Limb (tissue), 2 donors: ENCODE results near the gene SLC39A5.
"Not testable (repeated sequence)": the region's sequence is repeated elsewhere in the genome, so short reads cannot be mapped to it uniquely, and the experiment has no call there.

Experiments used
- DNase-seq, 2 donors: peaks; one replicate each; pipeline ENCODE4 v3.0.0-alpha.2; 2016; ENCODE audit errors: extremely low spot score in 2 of 2

Gene SLC39A5

DNA sequence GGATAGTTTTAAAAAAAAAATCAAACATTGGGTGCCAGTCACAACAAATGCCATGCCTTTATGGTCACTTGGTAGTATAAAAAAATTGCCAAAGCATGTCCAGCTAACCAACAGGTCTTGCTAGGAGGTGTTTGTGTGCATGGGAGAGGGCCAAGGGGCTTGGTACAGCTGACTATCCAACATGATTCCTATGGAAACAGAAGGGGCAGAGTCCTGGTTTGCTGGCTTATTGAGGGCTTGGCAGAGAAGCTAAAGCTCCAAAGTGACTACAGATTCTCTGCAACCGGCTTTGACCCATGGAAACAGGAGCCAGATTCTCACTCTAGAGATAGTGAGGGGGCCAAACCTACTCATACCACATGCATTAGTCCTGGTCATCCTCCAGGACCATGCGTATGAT is 42.6 kb downstream of the SLC39A5 start:
- DNase-seq = not testable (repeated sequence)

DNA sequence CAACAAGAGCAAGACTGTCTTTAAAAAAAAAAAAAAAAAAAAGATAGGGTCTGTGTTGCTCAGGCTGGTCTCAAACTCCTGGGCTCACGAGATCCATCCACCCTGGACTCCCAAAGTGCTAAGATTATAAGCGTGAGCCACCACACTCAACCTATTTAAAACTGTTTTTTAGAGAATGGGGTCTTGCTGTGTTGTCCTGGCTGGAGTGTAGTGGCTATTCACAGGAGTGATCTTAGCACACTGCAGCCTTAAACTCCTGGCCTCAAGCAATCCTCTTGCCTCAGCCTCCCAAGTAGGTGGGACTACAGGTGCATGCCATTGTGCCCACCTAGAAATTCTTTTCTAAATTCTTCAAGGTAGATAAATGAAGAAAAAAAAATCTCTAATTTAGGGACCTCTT is 44.4 kb downstream of the SLC39A5 start:
- no peak for DNase-seq

DNA sequence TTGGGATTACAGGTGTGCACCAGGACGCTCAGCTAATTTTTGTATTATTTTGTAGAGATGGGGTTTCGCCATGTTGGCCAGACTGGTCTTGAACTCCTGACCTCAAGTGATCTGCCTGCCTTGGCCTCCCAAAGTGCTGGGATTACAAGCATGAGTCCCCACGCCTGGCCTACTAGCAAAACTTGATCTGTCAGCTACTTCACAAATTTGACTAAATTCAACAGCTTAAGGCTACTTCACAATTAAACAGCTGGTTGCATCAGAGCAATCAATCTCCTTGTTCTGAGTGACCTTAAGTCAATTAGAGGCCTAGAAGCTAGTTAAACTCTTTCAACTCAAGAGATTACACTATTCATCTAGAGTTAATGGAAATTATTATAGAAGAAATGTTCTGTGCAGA is 49.1 kb downstream of the SLC39A5 start:
- no peak for DNase-seq

DNA sequence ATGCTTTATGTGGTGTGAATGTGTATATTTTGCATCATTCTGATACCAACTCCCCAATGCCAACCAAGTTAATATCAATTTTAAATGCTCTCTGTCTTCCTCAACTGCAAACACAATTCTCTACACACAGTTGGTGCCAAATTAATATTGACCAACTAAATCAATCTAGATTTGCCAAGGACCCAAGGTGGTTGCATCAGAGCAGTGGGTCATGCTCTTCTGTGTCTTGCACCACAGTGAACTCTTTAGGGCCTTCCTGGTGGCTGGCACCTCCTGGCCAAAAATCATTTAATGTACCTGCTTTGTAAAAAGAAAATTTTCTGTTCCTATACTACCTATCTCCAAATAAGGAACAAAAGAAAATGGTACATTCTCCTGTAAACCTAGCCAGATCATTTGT is 51.0 kb downstream of the SLC39A5 start:
- DNase-seq = no peak

DNA sequence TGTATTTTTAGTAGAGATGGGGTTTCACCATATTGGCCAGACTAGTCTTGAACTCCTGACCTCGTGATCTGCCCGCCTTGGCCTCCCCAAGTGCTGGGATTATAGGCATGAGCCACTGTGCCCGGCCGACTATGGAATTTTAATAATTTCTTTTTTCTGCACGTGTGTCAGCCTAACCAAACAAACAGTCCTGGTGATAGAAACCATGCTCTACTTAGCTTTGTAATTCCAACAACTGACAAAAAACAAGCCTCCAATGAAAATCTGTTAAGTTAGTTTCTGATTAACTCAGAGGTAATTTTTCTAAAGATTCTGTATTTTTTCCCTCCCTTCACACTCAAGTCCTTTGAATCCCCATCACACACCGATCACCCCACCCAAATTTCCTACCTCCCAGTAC is 52.2 kb downstream of the SLC39A5 start:
- DNase-seq = no peak

DNA sequence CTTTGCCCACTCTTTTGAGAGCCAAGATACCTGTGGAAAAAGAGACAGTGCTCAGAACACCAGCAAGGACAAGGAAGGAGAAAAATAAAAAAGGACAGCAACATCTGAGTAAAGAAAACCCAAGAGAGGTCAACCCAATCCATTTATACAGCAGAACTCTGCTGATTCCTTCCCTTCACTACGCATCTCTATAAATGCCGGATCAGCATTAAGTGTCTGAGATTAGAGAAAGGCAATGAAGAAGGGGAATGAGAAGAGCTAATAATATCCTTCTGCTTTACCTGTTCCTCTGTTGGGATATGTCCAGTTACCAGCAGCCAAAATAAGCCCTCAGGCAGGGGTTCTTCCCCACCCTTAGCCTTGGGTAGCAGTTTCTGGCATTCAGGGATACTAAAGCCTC is 52.7 kb downstream of the SLC39A5 start:
- DNase-seq = no peak

DNA sequence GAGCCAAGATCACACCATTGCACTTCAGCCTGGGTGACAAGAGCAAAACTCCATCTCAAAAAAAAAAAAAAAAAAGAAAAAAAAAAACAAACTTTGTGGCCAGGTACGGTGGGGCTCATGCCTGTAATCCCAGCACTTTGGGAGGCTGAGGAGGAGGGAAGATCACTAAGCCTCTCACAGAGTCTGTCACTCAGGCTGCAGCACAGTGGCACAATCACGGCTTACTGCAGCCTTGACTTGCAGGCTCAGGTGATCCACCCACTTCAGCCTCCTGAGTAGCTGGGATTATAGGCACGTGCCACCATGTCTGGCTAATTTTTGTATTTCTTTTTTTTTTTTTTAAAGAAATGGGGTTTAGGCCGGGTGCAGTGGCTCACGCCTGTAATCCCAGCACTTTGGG is 54.4 kb downstream of the SLC39A5 start:
- not testable (repeated sequence) for DNase-seq

DNA sequence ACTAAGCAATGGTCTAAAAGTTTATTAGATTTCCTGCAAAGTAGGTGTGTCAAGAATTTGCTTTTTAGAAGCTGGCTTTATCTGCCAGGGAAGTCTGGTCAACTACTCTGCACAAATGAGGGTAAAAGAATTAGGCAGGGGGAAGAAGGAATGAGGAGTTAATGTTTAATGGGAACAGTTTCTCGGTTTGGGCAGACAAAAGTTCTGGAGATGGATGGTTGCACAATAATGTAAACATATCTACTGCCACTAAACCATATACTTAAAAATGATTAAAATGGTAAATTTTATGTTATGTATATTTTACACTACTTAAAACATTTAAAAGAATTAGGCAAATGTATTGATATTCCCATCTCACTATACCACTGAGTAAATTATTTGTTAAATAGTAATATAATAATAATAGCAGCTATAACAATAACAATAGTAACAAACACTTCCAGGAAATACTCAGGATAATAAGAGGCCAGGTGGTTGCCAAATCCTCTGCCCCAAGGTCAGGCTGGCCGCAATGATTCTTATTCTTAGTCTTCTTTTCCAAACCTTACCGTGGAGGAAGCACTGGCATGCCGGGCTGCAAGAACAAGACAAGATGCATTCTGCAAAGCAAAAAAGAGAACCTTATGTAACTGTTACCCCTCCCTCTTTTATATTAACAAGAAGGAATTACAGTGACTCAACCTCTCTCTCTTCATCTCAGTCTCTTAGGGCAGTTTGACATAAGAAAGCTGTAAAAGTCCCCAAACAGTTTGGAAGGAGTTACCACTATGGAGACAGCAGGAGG is 56.4 kb downstream of the SLC39A5 start:
- DNase-seq = no peak
